NT2/D1 (cell line): ENCODE results near the gene RAX.

Source experiments
- YY1 ChIP-seq: IDR thresholded peaks from 2 replicates; pipeline ENCODE4 v1.6.1; 2011; ENCODE audit not compliant: insufficient read length, insufficient read depth
- ZNF274 ChIP-seq: IDR thresholded peaks from 2 replicates; pipeline ENCODE4 v1.6.1; 2011; ENCODE audit warnings: mild to moderate bottlenecking, low read depth, low read length

DNA sequence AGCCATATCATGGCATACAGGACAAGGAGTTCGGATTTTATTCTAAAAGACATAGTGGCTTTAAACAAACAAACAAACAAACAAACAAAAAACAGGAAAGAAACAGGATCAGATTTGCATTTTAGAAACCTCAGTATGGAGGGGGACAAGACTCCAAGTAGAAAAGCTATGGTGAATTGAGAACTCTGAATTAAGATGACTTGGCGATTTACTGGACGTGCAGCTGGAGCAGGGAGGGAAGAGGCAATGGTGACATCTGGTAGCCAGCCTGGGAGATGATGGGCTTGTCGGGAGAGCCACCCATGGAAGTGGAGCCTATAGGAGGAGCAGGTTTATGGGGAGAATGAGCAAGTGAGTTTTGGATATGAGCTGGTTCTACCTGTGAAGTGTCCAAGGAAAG lies 32.0 kb upstream of the RAX start:
- TF ChIP-seq YY1 = no peak
- no peak for TF ChIP-seq ZNF274
